ENCODE results near the gene HPN.
"Not testable (repeated sequence)": the region's sequence is repeated elsewhere in the genome, so short reads cannot be mapped to it uniquely, and the experiment has no call there.

Gene HPN

GRCh38 chr19:35027851-35028599 is 13.5 kb upstream of the HPN start:
- Histone ChIP-seq H3K79me2 (ENCODE audit: insufficient read depth, low read length) (no peaks in the 10 kb centered on the region), H3K9me2 (replicated peaks; ENCODE audit: insufficient read depth, low read length) (no peaks in the 10 kb centered on the region), H3K4me2 (ENCODE audit: low read depth, low read length, poor library complexity, severe bottlenecking) (no peak overlapping the region), H3K27ac (ENCODE audit: low read depth, low read length) (no peak overlapping the region), H3K9ac (ENCODE audit: low read length) (no peak overlapping the region), H2AFZ (ENCODE audit: low read depth, low read length, severe bottlenecking) (no peak overlapping the region), H3K4me3 (ENCODE audit: insufficient read depth, low read length, poor library complexity, severe bottlenecking) (no peak overlapping the region), H3K9me3 (ENCODE audit: insufficient read depth, low read length) (no peaks in the 10 kb centered on the region), H3K36me3 (ENCODE audit: low read length) (no peaks in the 10 kb centered on the region), H3F3A (ENCODE audit: insufficient read depth) (no peaks in the 10 kb centered on the region), H3K27me3 (ENCODE audit: low read length) (no peaks in the 10 kb centered on the region), H4K20me1 (ENCODE audit: low read depth, low read length) (no peaks in the 10 kb centered on the region)
- no peak for TF ChIP-seq EZH2phosphoT487 (conservative IDR thresholded peaks at IDR 0.05; ENCODE audit: low read length)
- TF ChIP-seq, protein P1, sequence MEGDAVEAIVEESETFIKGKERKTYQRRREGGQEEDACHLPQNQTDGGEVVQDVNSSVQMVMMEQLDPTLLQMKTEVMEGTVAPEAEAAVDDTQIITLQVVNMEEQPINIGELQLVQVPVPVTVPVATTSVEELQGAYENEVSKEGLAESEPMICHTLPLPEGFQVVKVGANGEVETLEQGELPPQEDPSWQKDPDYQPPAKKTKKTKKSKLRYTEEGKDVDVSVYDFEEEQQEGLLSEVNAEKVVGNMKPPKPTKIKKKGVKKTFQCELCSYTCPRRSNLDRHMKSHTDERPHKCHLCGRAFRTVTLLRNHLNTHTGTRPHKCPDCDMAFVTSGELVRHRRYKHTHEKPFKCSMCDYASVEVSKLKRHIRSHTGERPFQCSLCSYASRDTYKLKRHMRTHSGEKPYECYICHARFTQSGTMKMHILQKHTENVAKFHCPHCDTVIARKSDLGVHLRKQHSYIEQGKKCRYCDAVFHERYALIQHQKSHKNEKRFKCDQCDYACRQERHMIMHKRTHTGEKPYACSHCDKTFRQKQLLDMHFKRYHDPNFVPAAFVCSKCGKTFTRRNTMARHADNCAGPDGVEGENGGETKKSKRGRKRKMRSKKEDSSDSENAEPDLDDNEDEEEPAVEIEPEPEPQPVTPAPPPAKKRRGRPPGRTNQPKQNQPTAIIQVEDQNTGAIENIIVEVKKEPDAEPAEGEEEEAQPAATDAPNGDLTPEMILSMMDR (IDR thresholded peaks at IDR 0.05; ENCODE audit: insufficient read depth, low read length, poor library complexity, severe bottlenecking): no peak

- not testable (repeated sequence) for H3K9me3 ChIP-seq (ENCODE audit: insufficient read depth, low read length); H3K36me3 ChIP-seq (ENCODE audit: low read length); H3K79me2 ChIP-seq (ENCODE audit: insufficient read depth, low read length); H3K27me3 ChIP-seq (ENCODE audit: low read length); H4K20me1 ChIP-seq (ENCODE audit: low read depth, low read length); H3K9ac ChIP-seq (ENCODE audit: low read length); H3K27ac ChIP-seq (ENCODE audit: low read depth, low read length); H3K4me3 ChIP-seq (ENCODE audit: insufficient read depth, low read length, poor library complexity, severe bottlenecking); H2AFZ ChIP-seq (ENCODE audit: low read depth, low read length, severe bottlenecking); H3K9me2 ChIP-seq (replicated peaks; ENCODE audit: insufficient read depth, low read length); H3F3A ChIP-seq (ENCODE audit: insufficient read depth); H3K4me2 ChIP-seq (ENCODE audit: low read depth, low read length, poor library complexity, severe bottlenecking)
Observed at GRCh38 chr19:35028600-35028885, 13.0 kb upstream of the HPN start.

GRCh38 chr19:35029275-35029736 is 12.2 kb upstream of the HPN start:
- H2AFZ ChIP-seq (ENCODE audit: low read depth, low read length, severe bottlenecking); H3K4me3 ChIP-seq (ENCODE audit: insufficient read depth, low read length, poor library complexity, severe bottlenecking); H3F3A ChIP-seq (ENCODE audit: insufficient read depth); H3K9me3 ChIP-seq (ENCODE audit: insufficient read depth, low read length); H3K9me2 ChIP-seq (replicated peaks; ENCODE audit: insufficient read depth, low read length); H4K20me1 ChIP-seq (ENCODE audit: low read depth, low read length); H3K79me2 ChIP-seq (ENCODE audit: insufficient read depth, low read length); H3K27me3 ChIP-seq (ENCODE audit: low read length); H3K4me2 ChIP-seq (ENCODE audit: low read depth, low read length, poor library complexity, severe bottlenecking); H3K27ac ChIP-seq (ENCODE audit: low read depth, low read length); H3K9ac ChIP-seq (ENCODE audit: low read length); H3K36me3 ChIP-seq (ENCODE audit: low read length): not testable (repeated sequence)

DNA sequence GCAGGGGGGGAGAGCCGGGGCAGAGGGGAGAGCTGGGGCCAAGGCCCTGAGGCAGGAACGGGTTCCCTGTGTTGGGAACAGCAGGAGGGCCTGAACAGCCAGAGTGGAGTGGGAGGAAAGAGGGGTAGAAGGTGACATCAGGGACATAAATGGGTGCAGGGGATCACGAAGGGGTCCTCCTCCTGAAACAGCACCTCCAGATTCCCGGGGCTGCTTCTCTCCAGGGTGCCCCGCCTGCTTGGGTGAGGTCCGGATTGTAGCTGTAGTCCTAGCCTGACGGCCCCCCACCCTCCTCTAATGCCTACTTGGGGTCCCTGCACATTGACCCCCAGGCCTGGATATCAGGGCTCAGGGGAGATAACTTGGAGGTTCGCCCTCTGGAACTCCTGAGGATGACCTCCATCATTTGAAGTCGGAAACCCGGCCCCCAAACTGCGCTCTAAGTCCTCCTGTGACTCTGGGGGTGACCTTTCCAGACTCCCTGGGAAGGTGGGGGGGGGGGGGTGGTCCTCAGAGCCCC is 11.7 kb upstream of the HPN start:
- H4K20me1 ChIP-seq (ENCODE audit: low read depth, low read length): no peaks in the 10 kb centered on the region
- H2AFZ ChIP-seq (ENCODE audit: low read depth, low read length, severe bottlenecking): no peak overlapping the region
- no peak overlapping the region for H3K9ac ChIP-seq (ENCODE audit: low read length)
- TF ChIP-seq, protein P1 (IDR thresholded peaks at IDR 0.05; ENCODE audit: insufficient read depth, low read length, poor library complexity, severe bottlenecking): no peak
- TF ChIP-seq EZH2phosphoT487 (conservative IDR thresholded peaks at IDR 0.05; ENCODE audit: low read length): no peak
- H3F3A ChIP-seq (ENCODE audit: insufficient read depth): no peaks in the 10 kb centered on the region
- H3K27me3 ChIP-seq (ENCODE audit: low read length): no peaks in the 10 kb centered on the region
- H3K79me2 ChIP-seq (ENCODE audit: insufficient read depth, low read length): no peaks in the 10 kb centered on the region
- H3K9me3 ChIP-seq (ENCODE audit: insufficient read depth, low read length): no peaks in the 10 kb centered on the region
- no peaks in the 10 kb centered on the region for H3K36me3 ChIP-seq (ENCODE audit: low read length)
- no peak overlapping the region for H3K27ac ChIP-seq (ENCODE audit: low read depth, low read length)
- no peak overlapping the region for H3K4me3 ChIP-seq (ENCODE audit: insufficient read depth, low read length, poor library complexity, severe bottlenecking)
- no peaks in the 10 kb centered on the region for H3K9me2 ChIP-seq (replicated peaks; ENCODE audit: insufficient read depth, low read length)
- peak overlapping the region; percentile 30 for H3K4me2 ChIP-seq (ENCODE audit: low read depth, low read length, poor library complexity, severe bottlenecking)

Data from SU-DHL-6 (cell line).